HFFc6 (cell line): ENCODE measurements around the gene ZNF425. TPM values are rescaled to one million over a fixed set of nuclear protein-coding genes. Genes with fewer than 3 reads are reported as not detected.
"Not testable (repeated sequence)": the region's sequence is repeated elsewhere in the genome, so short reads cannot be mapped to it uniquely, and the experiment has no call there.

Source experiments
- DNase-seq: peaks from one replicate; pipeline ENCODE4 v3.0.0-alpha.2; 2018
- H3K27ac Mint-ChIP-seq: 2 replicates; pipeline ENCODE4 v1.8.0; 2020; ENCODE audit warnings: mild to moderate bottlenecking, mixed read lengths
- H3K27me3 Mint-ChIP-seq: 2 replicates; pipeline ENCODE4 v1.8.0; 2021; ENCODE audit warnings: mild to moderate bottlenecking, moderate library complexity, mixed read lengths; ENCODE audit not compliant: insufficient read depth
- H3K36me3 Mint-ChIP-seq: 2 replicates; pipeline ENCODE4 v1.8.0; 2021; ENCODE audit warnings: low read depth, mixed read lengths
- H3K4me1 Mint-ChIP-seq: 2 replicates; pipeline ENCODE4 v1.8.0; 2020; ENCODE audit warnings: low read depth, mixed read lengths
- H3K4me3 Mint-ChIP-seq: 2 replicates; pipeline ENCODE4 v1.8.0; 2020; ENCODE audit warnings: mild to moderate bottlenecking, moderate library complexity, mixed read lengths
- H3K9me3 Mint-ChIP-seq: 2 replicates; pipeline ENCODE4 v1.8.0; 2020; ENCODE audit warnings: mild to moderate bottlenecking, mixed read lengths
- CTCF ChIP-seq: fragments of 200-600 bp; sonication (generic); IDR thresholded peaks from 2 replicates; pipeline ENCODE4 v1.5.0; 2021; ENCODE audit warnings: antibody characterized with exemption, mild to moderate bottlenecking
- total RNA-seq, 6 experiments: library from RNA; stranded (reverse); fragmentation: NEBNext Ultra II Directional; extraction: Animal tissue kit (Norgen Biotek cat#: 25700); gene quantifications; 2 replicates in 1 of 6; 3 replicates in 5 of 6; pipeline ENCODE4 v1.2.3, GENCODE V29; 2021

Gene ZNF425
- total RNA-seq, 6 experiments from 2014 or later: 1.9 to 3.0 (median 2.2) TPM

- Mint-ChIP-seq H3K36me3 (no peaks in the 10 kb centered on the region), H3K27ac (no peak overlapping the region), H3K4me1 (no peaks in the 10 kb centered on the region), H3K27me3 (no peaks in the 10 kb centered on the region; the same call in 1 of the 2 replicates), H3K4me3 (no peak overlapping the region), H3K9me3 (no peaks in the 10 kb centered on the region)
- DNase-seq: no peak
- TF ChIP-seq CTCF: no peak
Measured at GRCh38 chr7:149103424-149103823, 22.7 kb downstream of the ZNF425 start.

- no peak for TF ChIP-seq CTCF
- H3K36me3 Mint-ChIP-seq: no peaks in the 10 kb centered on the region
- no peak overlapping the region for H3K27ac Mint-ChIP-seq
- H3K4me1 Mint-ChIP-seq: no peaks in the 10 kb centered on the region
- no peak for DNase-seq
- H3K4me3 Mint-ChIP-seq: no peak overlapping the region
- no peaks in the 10 kb centered on the region; the same call in 1 of the 2 replicates for H3K27me3 Mint-ChIP-seq
- no peaks in the 10 kb centered on the region for H3K9me3 Mint-ChIP-seq
Measured at GRCh38 chr7:149102666-149103065, 23.5 kb downstream of the ZNF425 start.

- Mint-ChIP-seq H3K4me3 (no peak overlapping the region), H3K9me3 (no peaks in the 10 kb centered on the region), H3K27me3 (peaks cover 4% of the 10 kb centered on the region; the same call in 1 of the 2 replicates), H3K27ac (no peak overlapping the region), H3K36me3 (no peaks in the 10 kb centered on the region), H3K4me1 (peaks cover 7% of the 10 kb centered on the region)
- TF ChIP-seq CTCF: no peak
- no peak for DNase-seq
Measured at GRCh38 chr7:149100821-149101220, 25.3 kb downstream of the ZNF425 start.

DNA sequence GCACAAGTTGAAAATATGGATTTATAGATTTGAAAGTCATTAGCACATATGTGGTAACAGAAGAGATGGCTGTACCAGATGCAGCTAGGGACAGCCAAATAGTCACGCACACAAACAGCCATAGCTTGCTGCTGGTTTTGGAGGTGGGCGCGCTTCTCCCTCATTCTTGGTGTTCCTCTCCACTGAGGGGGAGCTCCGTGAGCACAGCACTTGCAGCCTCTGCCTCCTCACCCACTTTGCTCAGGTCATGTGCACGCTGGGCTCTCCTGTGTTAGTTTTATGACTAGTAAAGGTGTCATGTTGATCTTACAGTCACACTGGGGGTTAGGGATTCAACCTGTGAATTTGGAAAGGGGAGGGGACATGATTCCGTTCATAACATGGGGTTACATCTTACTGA lies 27.1 kb downstream of the ZNF425 start:
- Mint-ChIP-seq H3K27ac (no peak overlapping the region), H3K4me1 (peaks cover 7% of the 10 kb centered on the region), H3K36me3 (no peaks in the 10 kb centered on the region), H3K9me3 (no peaks in the 10 kb centered on the region), H3K4me3 (no peak overlapping the region), H3K27me3 (peaks cover 4% of the 10 kb centered on the region; the same call in 1 of the 2 replicates)
- TF ChIP-seq CTCF: no peak
- DNase-seq: no peak

DNA sequence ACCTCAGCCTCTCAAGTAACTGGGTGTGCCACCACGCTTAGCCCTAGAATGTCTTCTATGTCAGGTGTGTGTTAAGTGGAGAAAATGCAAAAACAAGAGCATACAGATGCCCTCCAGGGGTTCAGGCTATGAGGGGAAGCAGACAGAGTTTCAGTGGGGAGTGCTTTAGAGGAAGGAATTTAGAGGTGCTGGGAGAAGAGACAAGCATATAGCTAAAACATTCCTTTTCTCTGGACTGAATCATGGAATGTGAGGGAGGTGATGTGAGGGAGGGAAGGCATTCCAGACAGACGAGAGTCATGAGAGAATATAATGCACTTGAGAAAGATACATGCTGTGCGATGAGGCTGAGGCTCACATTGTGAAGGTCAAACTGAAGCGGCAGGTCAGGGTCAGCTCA lies 29.0 kb downstream of the ZNF425 start:
- Mint-ChIP-seq H3K27ac (no peak overlapping the region), H3K4me1 (peaks cover 7% of the 10 kb centered on the region), H3K27me3 (peaks cover 4% of the 10 kb centered on the region; the same call in 1 of the 2 replicates), H3K36me3 (no peaks in the 10 kb centered on the region), H3K9me3 (no peaks in the 10 kb centered on the region), H3K4me3 (no peak overlapping the region)
- TF ChIP-seq CTCF: no peak
- DNase-seq: no peak

DNA sequence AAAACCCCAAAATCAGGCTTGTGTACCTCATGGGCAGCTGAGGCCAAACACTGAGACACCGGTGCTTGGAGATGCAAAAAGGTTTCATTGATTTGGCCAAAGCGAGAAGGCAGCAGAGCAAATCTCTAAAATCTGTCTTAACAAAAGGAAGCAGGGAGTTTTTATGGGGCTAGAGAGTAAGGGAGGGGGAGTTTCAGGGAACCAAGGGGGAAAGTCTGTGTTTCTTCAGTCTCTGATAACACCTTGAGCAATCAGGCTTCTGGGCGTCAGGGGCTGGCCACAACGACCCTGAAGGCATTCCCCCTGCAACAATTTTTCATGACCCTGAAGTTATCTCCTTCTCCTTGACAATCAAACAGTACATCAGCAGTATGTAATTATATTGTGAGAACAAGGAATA lies 32.9 kb downstream of the ZNF425 start:
- H3K9me3 Mint-ChIP-seq: no peaks in the 10 kb centered on the region
- peaks cover 5% of the 10 kb centered on the region for H3K36me3 Mint-ChIP-seq
- no peak overlapping the region for H3K4me3 Mint-ChIP-seq
- H3K27ac Mint-ChIP-seq: no peak overlapping the region
- TF ChIP-seq CTCF: no peak
- DNase-seq: no peak
- peaks cover 19% of the 10 kb centered on the region for H3K4me1 Mint-ChIP-seq
- H3K27me3 Mint-ChIP-seq: peaks cover 4% of the 10 kb centered on the region; the same call in 1 of the 2 replicates

DNA sequence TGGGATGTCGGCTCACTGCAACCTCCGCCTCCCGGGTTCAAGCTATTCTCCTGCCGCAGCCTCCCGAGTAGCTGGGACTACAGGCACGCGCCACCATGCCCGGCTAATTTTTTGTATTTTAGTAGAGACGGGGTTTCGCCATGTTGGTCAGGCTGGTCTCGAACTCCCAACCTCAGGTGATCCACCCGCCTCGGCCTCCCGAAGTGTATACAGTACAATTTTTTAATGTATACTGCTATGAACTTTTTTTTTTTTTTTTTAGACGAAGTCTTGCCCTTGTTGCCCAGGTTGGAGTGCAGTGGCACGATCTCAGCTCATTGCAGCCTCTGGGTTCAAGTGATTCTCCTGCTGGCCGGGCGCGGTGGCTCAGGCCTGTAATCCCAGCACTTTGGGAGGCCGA lies 33.9 kb downstream of the ZNF425 start:
- H3K27me3 Mint-ChIP-seq, H3K36me3 Mint-ChIP-seq, H3K27ac Mint-ChIP-seq, H3K4me3 Mint-ChIP-seq, H3K9me3 Mint-ChIP-seq, DNase-seq: not testable (repeated sequence)
- peaks cover 18% of the 10 kb centered on the region for H3K4me1 Mint-ChIP-seq
